DOHH2 (cell line): ENCODE data around the gene U2AF2.

Source experiments
- H3F3A ChIP-seq: fragments of 200-600 bp; sonication (generic), shearing (Covaris generic); 2 replicates; pipeline ENCODE4 v1.6.0; 2016; ENCODE audit warnings: antibody characterized with exemption, mild to moderate bottlenecking; ENCODE audit not compliant: control insufficient read depth, insufficient read depth
- H3K27ac ChIP-seq: fragments of 200-600 bp; sonication (generic); 2 replicates; pipeline ENCODE4 v1.5.1; 2014; ENCODE audit warnings: low read depth, mild to moderate bottlenecking, low read length, moderate library complexity
- H3K27me3 ChIP-seq: fragments of 200-600 bp; sonication (generic); 2 replicates; pipeline ENCODE4 v1.6.1; 2014; ENCODE audit warnings: mild to moderate bottlenecking, low read length, mixed read lengths; ENCODE audit not compliant: control insufficient read depth
- H3K36me3 ChIP-seq: fragments of 200-600 bp; sonication (generic); 2 replicates; pipeline ENCODE4 v1.6.1; 2014; ENCODE audit warnings: mild to moderate bottlenecking, low read length, moderate library complexity, mixed read lengths; ENCODE audit not compliant: control insufficient read depth
- H3K4me1 ChIP-seq: fragments of 200-600 bp; sonication (generic); 2 replicates; pipeline ENCODE4 v1.6.1; 2014; ENCODE audit warnings: mild to moderate bottlenecking, low read length, mixed read lengths; ENCODE audit not compliant: control insufficient read depth
- H3K4me2 ChIP-seq: fragments of 200-600 bp; sonication (generic); 2 replicates; pipeline ENCODE4 v1.6.0; 2014; ENCODE audit warnings: mild to moderate bottlenecking, low read length, moderate library complexity
- H3K4me3 ChIP-seq: fragments of 200-600 bp; sonication (generic); 2 replicates; pipeline ENCODE4 v1.5.1; 2014; ENCODE audit warnings: mild to moderate bottlenecking, low read length, mixed read lengths
- H3K79me2 ChIP-seq: fragments of 200-600 bp; sonication (generic); 2 replicates; pipeline ENCODE4 v1.6.1; 2014; ENCODE audit warnings: mild to moderate bottlenecking, low read length, mixed read lengths; ENCODE audit not compliant: control insufficient read depth
- H3K9me2 ChIP-seq: fragments of 200-600 bp; sonication (generic); replicated peaks from 2 replicates; pipeline ENCODE4 v1.6.1; 2014; ENCODE audit warnings: mild to moderate bottlenecking, low read length, mixed read lengths; ENCODE audit not compliant: control insufficient read depth
- H3K9me3 ChIP-seq: fragments of 200-600 bp; sonication (generic); 2 replicates; pipeline ENCODE4 v1.6.1; 2014; ENCODE audit warnings: antibody characterized with exemption, low read length, mixed read lengths; ENCODE audit not compliant: control insufficient read depth, insufficient read depth
- H4K20me1 ChIP-seq: fragments of 200-600 bp; sonication (generic); 2 replicates; pipeline ENCODE4 v1.6.0; 2014; ENCODE audit warnings: low read depth, mild to moderate bottlenecking, antibody characterized with exemption, low read length, moderate library complexity; ENCODE audit not compliant: control insufficient read depth, insufficient read depth
- EZH2phosphoT487 ChIP-seq: fragments of 200-600 bp; sonication (generic); IDR thresholded peaks from 2 replicates; pipeline ENCODE4 v1.6.1; 2017; ENCODE audit warnings: borderline replicate concordance, mild to moderate bottlenecking, antibody characterized with exemption, low read length, moderate library complexity, mixed read lengths
- TF ChIP-seq, protein P1 (sequence below): fragments of 200-600 bp; sonication (generic); IDR thresholded peaks from one replicate; pipeline ENCODE4 v1.5.1; 2014; ENCODE audit warnings: antibody characterized with exemption, mild to moderate bottlenecking, low read depth, low read length; ENCODE audit not compliant: poor library complexity, severe bottlenecking

Gene U2AF2

DNA sequence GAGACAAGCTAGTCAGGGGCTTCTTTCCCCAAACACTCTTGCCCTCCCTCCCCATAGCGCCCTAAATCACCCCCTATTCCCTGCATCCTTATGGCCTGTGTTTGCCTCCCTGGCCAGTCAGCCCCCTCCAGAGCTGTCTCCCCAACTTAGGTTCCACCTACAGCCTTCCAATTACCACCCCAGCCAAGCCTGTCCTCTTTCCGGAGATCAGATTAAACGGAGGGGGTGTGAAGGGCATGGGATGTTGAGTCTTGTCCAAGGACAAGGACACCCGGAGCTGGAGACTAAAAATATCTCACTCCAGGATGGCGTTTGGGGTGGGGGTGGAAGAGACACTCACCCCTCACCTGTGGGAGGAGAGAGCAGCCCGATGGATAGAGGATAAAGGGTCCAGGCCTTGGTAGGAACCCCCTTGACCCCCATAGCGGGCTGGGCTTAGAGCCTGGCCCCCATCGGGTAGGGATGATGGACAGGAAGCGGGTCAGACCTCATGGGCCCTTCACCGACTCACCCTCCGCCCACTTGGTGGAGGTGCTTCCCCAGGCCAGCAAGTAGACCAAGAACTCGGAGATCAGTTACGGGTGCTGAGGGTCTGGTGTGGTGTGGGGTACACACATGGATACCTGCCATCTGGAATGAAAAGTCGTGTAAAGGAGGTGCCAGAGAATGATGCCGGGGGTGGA lies 43.4 kb upstream of the U2AF2 start:
- Histone ChIP-seq H3K4me1 (peaks cover 18% of the 10 kb centered on the region), H3K9me2 (no peaks in the 10 kb centered on the region), H3K9me3 (no peaks in the 10 kb centered on the region), H3K27ac (no peak overlapping the region), H3K4me3 (no peak overlapping the region), H3K27me3 (no peaks in the 10 kb centered on the region), H3K79me2 (peaks cover 67% of the 10 kb centered on the region), H3K4me2 (no peak overlapping the region), H4K20me1 (peaks cover 11% of the 10 kb centered on the region; the same call in 1 of the 2 replicates), H3F3A (no peaks in the 10 kb centered on the region), H3K36me3 (peaks cover 47% of the 10 kb centered on the region)
- TF ChIP-seq EZH2phosphoT487 = no peak
- TF ChIP-seq, protein P1, sequence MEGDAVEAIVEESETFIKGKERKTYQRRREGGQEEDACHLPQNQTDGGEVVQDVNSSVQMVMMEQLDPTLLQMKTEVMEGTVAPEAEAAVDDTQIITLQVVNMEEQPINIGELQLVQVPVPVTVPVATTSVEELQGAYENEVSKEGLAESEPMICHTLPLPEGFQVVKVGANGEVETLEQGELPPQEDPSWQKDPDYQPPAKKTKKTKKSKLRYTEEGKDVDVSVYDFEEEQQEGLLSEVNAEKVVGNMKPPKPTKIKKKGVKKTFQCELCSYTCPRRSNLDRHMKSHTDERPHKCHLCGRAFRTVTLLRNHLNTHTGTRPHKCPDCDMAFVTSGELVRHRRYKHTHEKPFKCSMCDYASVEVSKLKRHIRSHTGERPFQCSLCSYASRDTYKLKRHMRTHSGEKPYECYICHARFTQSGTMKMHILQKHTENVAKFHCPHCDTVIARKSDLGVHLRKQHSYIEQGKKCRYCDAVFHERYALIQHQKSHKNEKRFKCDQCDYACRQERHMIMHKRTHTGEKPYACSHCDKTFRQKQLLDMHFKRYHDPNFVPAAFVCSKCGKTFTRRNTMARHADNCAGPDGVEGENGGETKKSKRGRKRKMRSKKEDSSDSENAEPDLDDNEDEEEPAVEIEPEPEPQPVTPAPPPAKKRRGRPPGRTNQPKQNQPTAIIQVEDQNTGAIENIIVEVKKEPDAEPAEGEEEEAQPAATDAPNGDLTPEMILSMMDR = no peak

DNA sequence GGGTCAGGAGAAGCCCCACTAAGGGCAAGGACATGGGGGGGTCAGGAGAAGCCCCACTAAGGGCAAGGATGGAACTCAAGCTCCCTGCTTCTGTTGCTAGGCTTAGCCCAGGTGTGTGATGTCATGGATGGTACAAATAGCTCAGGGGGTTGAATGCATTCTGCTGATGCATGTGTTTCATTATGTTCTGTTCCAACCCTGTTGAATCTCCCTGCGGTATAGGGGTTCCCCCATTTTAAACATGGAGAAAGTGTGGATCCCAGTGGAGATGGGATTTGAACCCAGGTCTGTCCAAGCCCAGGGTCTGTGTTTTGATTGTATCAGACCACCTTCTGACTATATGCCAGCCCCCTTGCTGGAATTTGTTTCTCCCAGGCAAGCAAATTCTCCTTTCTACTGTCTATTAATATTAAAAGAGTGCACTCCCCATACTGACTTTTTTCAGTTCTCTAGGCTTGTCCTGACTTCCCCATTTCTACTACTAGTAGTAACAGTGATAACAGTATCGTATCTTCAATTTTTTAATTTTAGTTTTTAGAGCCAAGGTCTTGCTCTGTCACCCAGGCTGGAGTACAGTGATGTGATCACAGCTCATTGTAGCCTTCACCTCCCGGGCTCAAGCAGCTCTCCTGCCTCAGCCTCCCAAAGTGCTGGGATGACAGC lies 42.7 kb upstream of the U2AF2 start:
- H3K36me3 ChIP-seq = peaks cover 44% of the 10 kb centered on the region
- H3K4me2 ChIP-seq = no peak overlapping the region
- no peak overlapping the region for H3K27ac ChIP-seq
- no peaks in the 10 kb centered on the region for H3K27me3 ChIP-seq
- H4K20me1 ChIP-seq = peaks cover 7% of the 10 kb centered on the region; the same call in 1 of the 2 replicates
- no peak for TF ChIP-seq EZH2phosphoT487
- TF ChIP-seq, protein P1 = no peak
- peaks cover 60% of the 10 kb centered on the region for H3K79me2 ChIP-seq
- H3K9me3 ChIP-seq = no peaks in the 10 kb centered on the region
- no peaks in the 10 kb centered on the region for H3F3A ChIP-seq
- H3K4me3 ChIP-seq = no peak overlapping the region
- peaks cover 11% of the 10 kb centered on the region for H3K4me1 ChIP-seq
- H3K9me2 ChIP-seq = no peaks in the 10 kb centered on the region

DNA sequence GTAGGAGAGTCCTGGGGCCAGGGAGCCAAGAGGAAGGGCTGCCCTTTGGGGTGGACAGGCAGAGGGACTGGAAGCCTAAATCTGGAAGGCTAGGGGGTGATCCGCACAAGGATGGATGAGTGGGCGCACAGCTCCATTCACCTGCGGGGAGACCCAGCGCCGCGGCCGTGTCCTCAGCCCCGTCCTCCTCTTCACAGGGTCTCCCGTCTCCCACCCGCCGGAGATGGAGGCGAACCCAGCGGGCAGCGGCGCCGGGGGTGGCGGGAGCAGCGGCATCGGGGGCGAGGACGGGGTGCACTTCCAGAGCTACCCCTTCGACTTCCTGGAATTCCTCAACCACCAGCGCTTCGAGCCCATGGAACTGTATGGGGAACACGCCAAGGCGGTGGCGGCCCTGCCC lies 41.4 kb upstream of the U2AF2 start:
- no peaks in the 10 kb centered on the region for H3K27me3 ChIP-seq
- peaks cover 47% of the 10 kb centered on the region for H3K79me2 ChIP-seq
- no peaks in the 10 kb centered on the region for H3K9me2 ChIP-seq
- H3K4me1 ChIP-seq = peaks cover 7% of the 10 kb centered on the region
- H3K4me3 ChIP-seq = no peak overlapping the region
- H3K4me2 ChIP-seq = no peak overlapping the region
- peaks cover 43% of the 10 kb centered on the region for H3K36me3 ChIP-seq
- H3F3A ChIP-seq = no peaks in the 10 kb centered on the region
- no peaks in the 10 kb centered on the region for H3K9me3 ChIP-seq
- H3K27ac ChIP-seq = no peak overlapping the region
- peaks cover 4% of the 10 kb centered on the region; the same call in 1 of the 2 replicates for H4K20me1 ChIP-seq
- TF ChIP-seq, protein P1 = no peak
- no peak for TF ChIP-seq EZH2phosphoT487
